ENCODE data around the gene PACRG.

PACRG gene

DNA sequence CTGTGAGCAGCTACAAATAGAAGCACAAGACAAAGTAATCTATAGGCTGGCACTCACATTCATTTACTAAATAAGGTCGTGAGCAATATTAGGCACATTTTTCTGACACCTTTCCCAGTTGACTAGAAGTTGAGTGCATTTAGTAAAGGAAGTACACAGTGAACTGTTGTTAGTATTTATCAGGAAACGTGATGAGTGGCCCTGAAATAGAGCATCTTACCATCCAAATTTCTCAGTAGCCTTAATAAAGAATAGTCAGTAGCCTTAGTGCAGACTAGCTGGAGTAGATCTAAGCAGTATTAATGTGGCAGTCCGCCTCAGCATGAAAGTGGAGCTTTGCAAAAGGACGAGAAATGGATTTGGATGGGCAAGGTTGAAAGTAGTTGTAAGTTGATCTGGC is 481.2 kb downstream of the PACRG start:
- TF ChIP-seq, protein P1, sequence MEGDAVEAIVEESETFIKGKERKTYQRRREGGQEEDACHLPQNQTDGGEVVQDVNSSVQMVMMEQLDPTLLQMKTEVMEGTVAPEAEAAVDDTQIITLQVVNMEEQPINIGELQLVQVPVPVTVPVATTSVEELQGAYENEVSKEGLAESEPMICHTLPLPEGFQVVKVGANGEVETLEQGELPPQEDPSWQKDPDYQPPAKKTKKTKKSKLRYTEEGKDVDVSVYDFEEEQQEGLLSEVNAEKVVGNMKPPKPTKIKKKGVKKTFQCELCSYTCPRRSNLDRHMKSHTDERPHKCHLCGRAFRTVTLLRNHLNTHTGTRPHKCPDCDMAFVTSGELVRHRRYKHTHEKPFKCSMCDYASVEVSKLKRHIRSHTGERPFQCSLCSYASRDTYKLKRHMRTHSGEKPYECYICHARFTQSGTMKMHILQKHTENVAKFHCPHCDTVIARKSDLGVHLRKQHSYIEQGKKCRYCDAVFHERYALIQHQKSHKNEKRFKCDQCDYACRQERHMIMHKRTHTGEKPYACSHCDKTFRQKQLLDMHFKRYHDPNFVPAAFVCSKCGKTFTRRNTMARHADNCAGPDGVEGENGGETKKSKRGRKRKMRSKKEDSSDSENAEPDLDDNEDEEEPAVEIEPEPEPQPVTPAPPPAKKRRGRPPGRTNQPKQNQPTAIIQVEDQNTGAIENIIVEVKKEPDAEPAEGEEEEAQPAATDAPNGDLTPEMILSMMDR (IDR thresholded peaks at IDR 0.05): no peak
- Histone ChIP-seq H3K4me3 (no peak overlapping the region), H3K27ac (no peak overlapping the region)
- DNase-seq (ENCODE audit: low spot score): no peak

DNA sequence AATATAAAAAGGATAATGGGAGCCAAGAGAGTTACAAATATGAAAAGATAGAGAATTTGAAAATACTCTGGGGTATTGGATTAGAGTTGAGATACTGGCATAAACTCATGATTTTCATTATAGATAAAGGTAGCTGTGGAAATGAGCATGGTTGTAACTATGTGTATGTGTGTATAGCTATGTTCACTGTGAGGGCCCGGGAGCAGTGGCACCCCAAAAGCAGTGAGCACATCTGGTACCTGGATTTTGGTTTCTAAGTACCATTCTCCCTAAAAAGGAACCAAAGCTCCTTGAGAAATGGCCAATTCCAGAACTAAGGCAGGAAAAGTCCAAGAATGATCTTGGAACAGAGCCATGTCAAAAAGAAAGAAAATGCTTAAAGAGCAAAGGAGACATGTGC is 484.3 kb downstream of the PACRG start:
- DNase-seq (ENCODE audit: low spot score): no peak
- TF ChIP-seq, protein P1 (IDR thresholded peaks at IDR 0.05): no peak
- Histone ChIP-seq H3K4me3 (no peak overlapping the region), H3K27ac (no peak overlapping the region)

DNA sequence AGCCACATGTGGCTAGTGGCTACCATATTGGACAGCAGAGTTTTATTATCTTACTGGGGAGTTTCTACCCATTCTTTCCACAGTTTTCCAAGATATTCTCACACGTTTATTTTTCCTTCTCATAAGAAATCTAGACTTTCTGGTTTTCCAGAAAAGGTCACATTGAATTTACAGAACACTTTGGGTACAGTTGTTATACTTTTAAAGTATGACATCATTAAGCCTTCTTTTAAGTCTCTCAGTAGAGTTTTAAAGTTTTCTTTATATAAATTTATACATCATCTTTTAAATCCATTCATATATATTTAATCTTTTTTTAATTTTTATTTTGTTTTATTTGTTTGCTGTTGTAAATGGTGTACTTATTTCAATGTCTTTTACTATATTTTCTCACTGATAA is 486.5 kb downstream of the PACRG start:
- H3K27ac ChIP-seq: no peak overlapping the region
- no peak for DNase-seq (ENCODE audit: low spot score)
- TF ChIP-seq, protein P1 (IDR thresholded peaks at IDR 0.05): no peak
- no peak overlapping the region for H3K4me3 ChIP-seq

DNA sequence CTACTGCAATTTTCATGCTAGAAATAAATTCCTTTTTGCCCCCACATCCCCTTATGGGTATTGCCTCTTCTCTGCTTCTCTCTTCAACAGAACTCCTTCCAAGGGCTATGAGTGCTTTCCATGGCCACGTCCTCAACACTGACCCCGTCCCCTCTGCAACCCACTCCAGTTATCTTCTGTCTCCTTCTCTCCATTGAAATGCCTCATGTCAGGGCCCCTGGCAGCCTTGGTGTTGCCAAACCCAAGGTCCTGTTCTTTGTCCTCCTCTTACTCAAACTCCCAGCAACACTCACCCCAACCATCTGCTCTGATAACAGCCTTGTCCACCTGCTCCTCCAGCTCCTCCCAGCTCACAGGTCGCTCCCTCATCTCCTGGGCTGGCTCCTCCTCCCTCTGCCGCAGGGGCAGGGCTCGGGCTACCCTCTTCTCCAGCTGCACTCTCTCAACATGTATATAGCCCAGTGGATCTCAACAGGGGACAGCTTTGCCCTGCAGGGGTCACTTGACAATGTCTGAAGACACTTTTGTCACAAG is 490.7 kb downstream of the PACRG start:
- no peak overlapping the region for H3K4me3 ChIP-seq
- no peak overlapping the region for H3K27ac ChIP-seq
- DNase-seq (ENCODE audit: low spot score): no peak
- TF ChIP-seq, protein P1 (IDR thresholded peaks at IDR 0.05): no peak

DNA sequence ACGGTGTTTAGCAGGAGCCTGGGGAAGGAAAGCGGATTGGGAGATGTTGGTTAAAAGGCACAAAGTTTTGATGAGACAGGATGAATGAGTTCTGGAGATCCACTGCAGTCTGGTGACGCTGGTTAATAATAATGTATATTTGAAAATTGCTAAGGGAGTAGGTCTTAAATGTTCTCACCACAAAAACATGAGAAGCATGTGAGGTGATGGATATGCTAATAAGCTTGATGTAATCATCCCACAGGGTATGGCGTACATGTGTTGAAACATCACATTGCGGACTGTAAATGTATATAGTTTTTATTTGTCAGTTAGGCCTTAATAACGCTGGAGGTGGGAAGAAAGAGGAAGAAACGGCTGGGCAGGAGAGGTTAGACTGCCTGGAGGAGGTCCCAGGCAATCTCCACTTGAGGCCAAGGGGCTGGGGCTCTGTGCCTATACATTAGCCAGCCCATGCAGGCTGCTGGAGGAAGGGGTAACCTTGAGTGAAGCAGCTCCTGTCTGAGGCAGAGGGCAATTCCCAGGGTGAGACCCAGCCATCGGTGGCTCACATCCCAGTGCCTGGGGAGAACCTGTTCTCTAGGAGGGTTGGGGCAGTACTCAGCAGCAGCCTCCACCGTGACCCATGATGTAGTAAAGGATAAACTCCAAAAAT is 498.5 kb downstream of the PACRG start:
- H3K27ac ChIP-seq: no peak overlapping the region
- H3K4me3 ChIP-seq: no peak overlapping the region
- DNase-seq (ENCODE audit: low spot score): no peak
- TF ChIP-seq, protein P1 (IDR thresholded peaks at IDR 0.05): no peak

DNA sequence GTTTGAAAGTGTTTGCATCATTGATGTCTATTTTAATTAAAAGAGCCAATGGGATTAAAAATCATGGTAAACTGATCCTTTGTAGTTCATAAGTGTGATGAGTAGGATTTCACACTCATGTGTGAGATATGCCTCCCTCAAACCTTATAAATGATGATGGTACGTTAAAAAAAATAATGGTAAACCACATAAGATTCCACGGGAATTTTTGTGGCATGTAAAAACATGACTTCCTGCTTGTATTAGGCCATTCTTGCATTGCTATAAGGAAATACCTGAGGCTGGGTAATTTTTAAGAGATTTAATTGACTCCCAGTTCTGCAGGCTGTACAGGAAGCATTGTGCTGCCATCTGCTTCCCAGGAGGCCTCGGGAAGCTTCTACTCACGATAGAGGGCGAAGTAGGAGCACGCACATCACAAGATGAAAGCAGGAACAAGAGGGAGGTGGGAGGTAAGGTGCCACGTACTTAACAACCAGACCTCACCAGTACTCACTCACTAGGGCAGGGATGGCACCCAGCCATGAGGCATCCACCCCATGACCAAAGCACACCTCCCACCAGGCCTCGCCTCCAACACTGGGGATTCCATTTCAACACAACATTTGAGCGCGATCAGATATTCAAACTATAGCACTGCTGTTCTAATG is 499.2 kb downstream of the PACRG start:
- Histone ChIP-seq H3K4me3 (no peak overlapping the region), H3K27ac (no peak overlapping the region)
- TF ChIP-seq, protein P1 (IDR thresholded peaks at IDR 0.05): no peak
- no peak for DNase-seq (ENCODE audit: low spot score)

DNA sequence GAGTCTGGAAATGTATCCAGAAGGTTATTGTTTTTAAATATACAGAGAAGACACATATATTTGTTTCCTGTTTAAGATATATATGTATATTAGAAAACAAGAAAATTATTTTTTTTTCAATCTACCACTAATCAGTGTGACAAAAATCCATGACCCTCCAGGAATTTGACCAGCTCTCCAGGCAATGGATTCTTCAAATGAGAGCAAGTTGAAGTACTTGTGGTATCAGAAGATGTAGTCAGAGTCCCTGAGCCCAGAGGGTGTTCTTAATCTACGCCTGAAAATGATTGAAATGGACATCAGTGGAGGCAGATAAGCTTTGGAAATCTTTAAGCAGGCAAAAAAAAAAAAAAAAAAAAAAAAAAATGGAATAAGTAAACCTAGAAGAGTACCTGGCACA is 500.3 kb downstream of the PACRG start:
- Histone ChIP-seq H3K27ac (no peak overlapping the region), H3K4me3 (no peak overlapping the region)
- TF ChIP-seq, protein P1 (IDR thresholded peaks at IDR 0.05): no peak
- no peak for DNase-seq (ENCODE audit: low spot score)
